Right lobe of liver (tissue), 6 donors: ENCODE data around the gene MYO9A. TPM values are rescaled to one million over a fixed set of nuclear protein-coding genes. Genes with fewer than 3 reads are reported as not detected.

Experiments used
- ATAC-seq, 4 donors: fragments of 200-7000 bp; cut with Tn5 transposase; one replicate each; pipeline ENCODE4 v1.9.1; 2020; ENCODE audit warnings: mild to moderate bottlenecking in 4 of 4, moderate library complexity in 4 of 4
- DNase-seq, 3 donors: peaks; one replicate each; pipeline ENCODE4 v3.0.0-alpha.2; 2020
- H3K27ac ChIP-seq, 3 donors: fragments of 200-600 bp; one replicate each; pipeline ENCODE4 v1.8.0; 2022
- H3K27me3 ChIP-seq, 2 donors: fragments of 200-600 bp; one replicate each; pipeline ENCODE4 v1.8.0; 2022
- H3K36me3 ChIP-seq, 4 donors: fragments of 200-600 bp; sonication (generic) in 1 of 4; one replicate each; pipeline versions ENCODE4 v1.5.1 to v1.8.0; 2017 to 2022; ENCODE audit warnings: control low read depth in 1 of 4
- H3K4me1 ChIP-seq, 4 donors: fragments of 200-600 bp; sonication (generic) in 1 of 4; one replicate each; pipeline versions ENCODE4 v1.5.1 to v1.8.0; 2017 to 2022; ENCODE audit warnings: control low read depth in 1 of 4
- H3K4me3 ChIP-seq, 3 donors: fragments of 200-600 bp; one replicate each; pipeline ENCODE4 v1.8.0; 2022
- H3K9me3 ChIP-seq, 4 donors: fragments of 200-600 bp; sonication (generic) in 1 of 4; one replicate each; pipeline versions ENCODE4 v1.5.1 to v1.8.0; 2017 to 2022; ENCODE audit warnings: control low read depth in 1 of 4
- POLR2A ChIP-seq: fragments of 450-650 bp; IDR thresholded peaks from one replicate; pipeline ENCODE4 v1.6.1; 2017; ENCODE audit warnings: antibody characterized with exemption, mild to moderate bottlenecking
- WGBS: methylation state at CpG from one replicate; pipeline ENCODE4 v1.1.6; 2018; ENCODE audit warnings: low coverage, low lambda C conversion rate; ENCODE audit not compliant: insufficient coverage; ENCODE audit errors: missing lambda C conversion rate; 5-methylcytosine and 5-hydroxymethylcytosine counted together
- intact Hi-C, 2 donors: fragments of 100-400 bp; cut with DNase I; formaldehyde crosslinking; loops; one replicate each; pipeline versions ENCODE4 v1.11.2 to v1.14.1; 2022
- total RNA-seq, 6 experiments: library from RNA; depleted of rRNA in 2 of 6; stranded (reverse); fragments of >200 nt in 2 of 6; fragmentation: NEBNext Ultra II Directional in 3 of 6; extraction: Animal tissue kit (Norgen Biotek cat#: 25700) in 3 of 6; gene quantifications; one replicate each; pipeline versions ENCODE4 v1.1.0 to v1.2.4, GENCODE V29; 2016 to 2023
- TF ChIP-seq, protein P1 (sequence below), 4 donors: fragments of 200-600 bp in 3 of 4; fragments of 450-650 bp in 1 of 4; IDR thresholded peaks; one replicate each; pipeline versions ENCODE4 v1.5.1 to v1.8.0; 2016 to 2022; ENCODE audit warnings: antibody characterized with exemption in 4 of 4, mild to moderate bottlenecking in 2 of 4
- donor health status: DM: no; HTN: yes; CAD: no.
- donor health status: DM: no; HTN: no; CAD: no.
- donor health status: DM: no; HTN: no; CAD: no.
- donor health status: DM: no; HTN: yes; CAD: no.
- donor health status: DM: no; HTN: yes; CAD: no.

The MYO9A gene
- total RNA-seq, 6 experiments from 2014 or later: 5.6 to 10.4 (median 8.5) TPM

DNA sequence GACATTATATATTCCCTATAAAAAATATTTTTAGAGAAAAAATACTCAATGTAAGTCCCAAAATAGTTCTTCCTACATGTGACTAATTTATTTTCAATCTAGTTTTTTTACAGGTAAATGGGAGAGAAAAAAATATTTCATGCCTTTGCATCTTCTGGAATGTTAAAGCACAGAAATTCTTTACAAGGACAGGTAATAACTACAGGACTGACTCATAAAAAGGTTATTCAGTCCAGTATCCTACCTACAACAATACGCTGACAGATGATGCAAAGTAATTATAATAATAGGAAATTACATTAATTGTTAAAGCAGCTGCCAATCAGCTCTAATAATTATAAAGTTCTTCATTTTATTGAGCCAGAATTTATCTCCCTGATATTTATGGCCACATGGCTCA, 147.5 kb downstream of the MYO9A start:
- no peak overlapping the region for H3K27ac ChIP-seq
- no peak for ATAC-seq
- H3K9me3 ChIP-seq: no peaks in the 10 kb centered on the region
- no peaks in the 10 kb centered on the region for H3K4me1 ChIP-seq
- 83% methylated on average over 1 of the region's 1 CpG for WGBS
- TF ChIP-seq POLR2A: no peak
- TF ChIP-seq, protein P1, sequence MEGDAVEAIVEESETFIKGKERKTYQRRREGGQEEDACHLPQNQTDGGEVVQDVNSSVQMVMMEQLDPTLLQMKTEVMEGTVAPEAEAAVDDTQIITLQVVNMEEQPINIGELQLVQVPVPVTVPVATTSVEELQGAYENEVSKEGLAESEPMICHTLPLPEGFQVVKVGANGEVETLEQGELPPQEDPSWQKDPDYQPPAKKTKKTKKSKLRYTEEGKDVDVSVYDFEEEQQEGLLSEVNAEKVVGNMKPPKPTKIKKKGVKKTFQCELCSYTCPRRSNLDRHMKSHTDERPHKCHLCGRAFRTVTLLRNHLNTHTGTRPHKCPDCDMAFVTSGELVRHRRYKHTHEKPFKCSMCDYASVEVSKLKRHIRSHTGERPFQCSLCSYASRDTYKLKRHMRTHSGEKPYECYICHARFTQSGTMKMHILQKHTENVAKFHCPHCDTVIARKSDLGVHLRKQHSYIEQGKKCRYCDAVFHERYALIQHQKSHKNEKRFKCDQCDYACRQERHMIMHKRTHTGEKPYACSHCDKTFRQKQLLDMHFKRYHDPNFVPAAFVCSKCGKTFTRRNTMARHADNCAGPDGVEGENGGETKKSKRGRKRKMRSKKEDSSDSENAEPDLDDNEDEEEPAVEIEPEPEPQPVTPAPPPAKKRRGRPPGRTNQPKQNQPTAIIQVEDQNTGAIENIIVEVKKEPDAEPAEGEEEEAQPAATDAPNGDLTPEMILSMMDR (IDR thresholded peaks at IDR 0.05): no peak
- H3K27me3 ChIP-seq: no peaks in the 10 kb centered on the region
- DNase-seq: no peak
- intact Hi-C loops: no loop called here
- no peaks in the 10 kb centered on the region for H3K36me3 ChIP-seq
- no peak overlapping the region for H3K4me3 ChIP-seq

DNA sequence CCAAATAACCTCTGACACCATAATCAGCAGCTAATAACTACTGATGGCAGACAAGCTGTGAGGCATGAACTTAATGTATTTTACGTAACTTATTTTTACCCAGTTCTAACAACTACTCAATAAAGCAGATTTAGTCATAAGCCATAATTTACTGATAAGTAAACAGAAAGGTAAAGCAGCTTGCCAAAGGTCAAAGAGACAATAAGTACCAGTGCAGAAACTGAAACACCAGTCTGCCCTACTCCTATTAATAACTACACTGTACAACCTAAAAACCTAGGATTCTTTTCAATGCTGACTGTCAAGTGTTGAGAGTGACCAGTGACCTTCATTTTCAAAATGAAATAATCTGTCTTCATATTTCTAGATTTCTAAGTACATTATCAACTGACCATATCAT, 155.4 kb downstream of the MYO9A start:
- ATAC-seq: no peak
- H3K27me3 ChIP-seq: no peaks in the 10 kb centered on the region
- TF ChIP-seq POLR2A: no peak
- TF ChIP-seq, protein P1 (IDR thresholded peaks at IDR 0.05): no peak
- DNase-seq: no peak
- no peaks in the 10 kb centered on the region for H3K9me3 ChIP-seq
- WGBS: 89% methylated on average over 1 of the region's 1 CpG
- H3K27ac ChIP-seq: no peak overlapping the region
- H3K4me3 ChIP-seq: no peak overlapping the region
- H3K4me1 ChIP-seq: no peaks in the 10 kb centered on the region
- no peaks in the 10 kb centered on the region for H3K36me3 ChIP-seq
- intact Hi-C loops: no loop called here

DNA sequence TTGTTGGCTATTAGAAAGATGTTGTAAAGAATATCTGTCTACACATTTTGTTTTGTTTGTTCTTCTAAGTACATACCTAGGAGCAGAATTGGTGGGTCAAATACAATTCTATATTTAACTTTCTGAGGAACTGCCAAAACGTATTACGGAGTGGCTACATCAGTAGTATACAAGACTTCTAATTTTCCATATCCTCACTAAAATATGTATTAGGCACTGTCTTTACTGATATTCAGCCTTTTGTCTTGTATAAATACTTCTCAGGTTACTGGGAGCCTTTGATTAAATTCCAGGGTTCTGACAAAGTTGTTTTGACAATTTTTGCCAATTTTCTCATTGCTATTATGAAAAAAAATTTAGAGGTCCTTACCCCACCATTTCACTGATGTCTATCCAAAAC, 160.9 kb downstream of the MYO9A start:
- Histone ChIP-seq H3K27ac (no peak overlapping the region), H3K4me1 (no peaks in the 10 kb centered on the region), H3K27me3 (no peaks in the 10 kb centered on the region), H3K9me3 (no peaks in the 10 kb centered on the region), H3K4me3 (no peak overlapping the region), H3K36me3 (no peaks in the 10 kb centered on the region)
- 78% methylated on average over 2 of the region's 2 CpGs for WGBS
- DNase-seq: no peak
- intact Hi-C loops: no loop called here
- ATAC-seq: no peak
- TF ChIP-seq POLR2A: no peak
- TF ChIP-seq, protein P1 (IDR thresholded peaks at IDR 0.05): no peak

DNA sequence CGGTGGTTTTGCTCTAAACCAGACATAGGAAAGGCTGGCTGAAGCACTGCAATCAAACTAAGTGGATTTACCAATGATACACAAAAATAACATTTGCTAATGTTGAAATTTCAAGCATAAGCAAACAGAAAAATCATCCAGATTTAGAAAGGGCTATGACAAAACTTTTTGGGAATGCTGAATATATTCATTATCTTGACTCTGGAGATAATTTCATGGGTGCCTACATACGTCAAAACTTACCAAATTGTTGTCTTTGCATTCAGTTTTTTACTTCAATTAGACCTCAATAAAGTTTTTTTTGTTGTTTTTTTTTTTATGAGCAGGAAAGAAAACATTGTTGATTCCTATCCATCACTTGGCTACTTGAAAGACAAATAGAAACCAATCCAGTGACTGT, 166.8 kb downstream of the MYO9A start:
- no peak overlapping the region for H3K4me3 ChIP-seq
- 88% methylated on average over 2 of the region's 2 CpGs for WGBS
- no peaks in the 10 kb centered on the region for H3K36me3 ChIP-seq
- ATAC-seq (no peak), DNase-seq (no peak)
- no peak overlapping the region for H3K27ac ChIP-seq
- intact Hi-C loops: no loop called here
- TF ChIP-seq, protein P1 (IDR thresholded peaks at IDR 0.05): no peak
- no peak for TF ChIP-seq POLR2A
- H3K27me3 ChIP-seq: no peaks in the 10 kb centered on the region
- no peaks in the 10 kb centered on the region for H3K9me3 ChIP-seq
- no peaks in the 10 kb centered on the region for H3K4me1 ChIP-seq

DNA sequence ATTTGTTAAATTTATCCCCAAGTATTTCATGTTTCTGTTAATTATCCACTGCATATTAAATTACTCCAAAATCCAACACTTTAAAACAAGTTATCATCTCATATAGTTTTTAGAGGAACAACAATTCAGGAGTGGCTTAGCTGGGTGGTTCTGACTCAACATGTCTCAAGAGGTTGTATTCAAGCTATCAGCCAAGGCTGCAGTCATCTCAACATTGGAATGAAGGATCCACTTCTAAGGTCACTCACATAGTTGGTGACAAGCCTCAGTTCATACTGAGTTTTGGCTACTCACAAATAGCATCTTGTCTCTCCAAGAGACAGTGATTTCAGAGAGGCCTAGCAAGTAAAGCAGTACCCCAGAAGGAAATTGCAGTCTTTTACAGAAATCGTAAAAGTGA, 172.9 kb downstream of the MYO9A start:
- Histone ChIP-seq H3K9me3 (no peaks in the 10 kb centered on the region), H3K4me3 (no peak overlapping the region), H3K4me1 (no peaks in the 10 kb centered on the region), H3K36me3 (no peaks in the 10 kb centered on the region), H3K27ac (no peak overlapping the region), H3K27me3 (no peaks in the 10 kb centered on the region)
- DNase-seq (no peak), ATAC-seq (no peak)
- TF ChIP-seq POLR2A: no peak
- intact Hi-C loops: no loop called here
- 86% methylated on average over 1 of the region's 1 CpG for WGBS
